HepG2 (cell line): Measurements from ENCODE around the gene BLOC1S1. TPM values are rescaled to one million over a fixed set of nuclear protein-coding genes. Genes with fewer than 3 reads are reported as not detected.

Experiments used
- ATAC-seq: fragments of 200-7000 bp; cut with Tn5 transposase; 3 replicates; pipeline ENCODE4 v1.9.1; 2020; ENCODE audit warnings: mild to moderate bottlenecking, moderate library complexity
- BruUV-seq: library from RNA; stranded (reverse); fragments of 400-500 nt; replicated peaks from 2 replicates; lab custom pipeline; 2021; lab: Mats Ljungman, UMichigan
- CTCF ChIA-PET: fragments of 300-600 bp; formaldehyde crosslinking; extraction: SDS; loops from one replicate; lab custom pipeline; 2021; ENCODE audit warnings: low total read pairs, inconsistent platforms, low intra/inter-chr PET ratio; lab: Yijun Ruan, JAX
- POLR2A ChIA-PET: fragments of 350-600 bp; sonication (Branson Sonifier 250); formaldehyde crosslinking; loops from one replicate; lab custom pipeline; 2020; ENCODE audit warnings: antibody characterized with exemption, inconsistent platforms; lab: Yijun Ruan, JAX
- DNase-seq: peaks from one replicate; pipeline ENCODE4 v3.0.0-alpha.2; 2015; ENCODE audit warnings: low spot score
- FAIRE-seq: peaks from 3 replicates; lab custom pipeline; 2011; peaks lifted over from hg19 to GRCh38; lab: Jason Lieb, UNC
- H2AFZ ChIP-seq: one replicate; pipeline ENCODE4 v1.6.1; 2011; ENCODE audit warnings: low read length, inconsistent platforms
- H3K27ac ChIP-seq: fragments of 300-600 bp; 3 replicates; pipeline ENCODE4 v1.8.0; 2011; ENCODE audit warnings: mixed run types, mild to moderate bottlenecking, mixed read lengths, low read length, inconsistent platforms; ENCODE audit not compliant: insufficient read depth; ENCODE audit errors: extremely low read length
- H3K27me3 ChIP-seq, 2 experiments: fragments of 200-600 bp in 1 of 2; 2 replicates in 1 of 2; 3 replicates in 1 of 2; pipeline versions ENCODE4 v1.6.0 to v1.8.0; 2011; ENCODE audit warnings: low read length in 2 of 2, mild to moderate bottlenecking in 2 of 2, moderate library complexity in 2 of 2, inconsistent platforms in 1 of 2; ENCODE audit not compliant: insufficient read depth in 2 of 2, control insufficient read depth in 1 of 2
- H3K36me3 ChIP-seq, 2 experiments: fragments of 200-600 bp in 1 of 2; replicated peaks in 1 of 2; 2 replicates in 1 of 2; 3 replicates in 1 of 2; pipeline versions ENCODE4 v1.5.1 to v1.8.0; 2011; ENCODE audit warnings: low read length in 2 of 2, inconsistent platforms in 1 of 2; ENCODE audit not compliant: insufficient read depth in 2 of 2, control insufficient read depth in 1 of 2
- H3K4me1 ChIP-seq: 2 replicates; pipeline ENCODE4 v1.5.1; 2012; ENCODE audit warnings: low read length, inconsistent platforms; ENCODE audit not compliant: insufficient read depth
- H3K4me2 ChIP-seq: 2 replicates; pipeline ENCODE4 v1.6.0; 2011; ENCODE audit warnings: low read depth, low read length, inconsistent platforms
- H3K4me3 ChIP-seq, 3 experiments: fragments of 200-600 bp in 1 of 3; sonication (generic), shearing (Covaris generic) in 1 of 3; replicated peaks in 1 of 3; 2 replicates each; pipeline ENCODE4 v1.5.1; 2011 to 2016; ENCODE audit warnings: low read length in 3 of 3, inconsistent platforms in 2 of 3, low read depth in 2 of 3, mild to moderate bottlenecking in 2 of 3, control low read depth in 1 of 3, mixed read lengths in 1 of 3; ENCODE audit not compliant: insufficient read depth in 1 of 3
- H3K79me2 ChIP-seq: one replicate; pipeline ENCODE4 v1.6.1; 2011; ENCODE audit warnings: low read length, inconsistent platforms; ENCODE audit not compliant: insufficient read depth
- H3K9ac ChIP-seq: 2 replicates; pipeline ENCODE4 v1.6.0; 2011; ENCODE audit warnings: mild to moderate bottlenecking, low read depth, low read length, inconsistent platforms; ENCODE audit not compliant: insufficient read depth
- H3K9me3 ChIP-seq: 2 replicates; pipeline ENCODE4 v1.5.1; 2012; ENCODE audit warnings: mild to moderate bottlenecking, low read length
- H4K20me1 ChIP-seq: 2 replicates; pipeline ENCODE4 v1.6.0; 2011; ENCODE audit warnings: inconsistent platforms, mild to moderate bottlenecking, low read length, moderate library complexity; ENCODE audit not compliant: insufficient read depth
- CSRNP2 ChIP-seq: sonication (generic); formaldehyde crosslinking; conservative IDR thresholded peaks from 2 replicates; pipeline ENCODE4 v1.8.0; 2022; ENCODE audit warnings: low read depth, missing genetic modification reagents
- ELF1 ChIP-seq: sonication (generic); formaldehyde crosslinking; IDR thresholded peaks from 2 replicates; pipeline ENCODE4 v1.4.0; 2020; ENCODE audit warnings: missing genetic modification reagents
- FOXC1 ChIP-seq: sonication (generic); formaldehyde crosslinking; IDR thresholded peaks from 2 replicates; pipeline ENCODE4 v1.8.0; 2022; ENCODE audit warnings: mild to moderate bottlenecking, missing genetic modification reagents, borderline replicate concordance
- GABPB1 ChIP-seq: IDR thresholded peaks from 2 replicates; pipeline ENCODE4 v1.6.1; 2016; ENCODE audit warnings: mild to moderate bottlenecking, missing genetic modification reagents, moderate library complexity, missing compliant biosample characterization
- HMGXB4 ChIP-seq, 2 experiments: sonication (generic) in 1 of 2; formaldehyde crosslinking in 1 of 2; IDR thresholded peaks; 2 replicates each; pipeline versions ENCODE4 v1.4.0 to v1.6.1; 2018 to 2020; ENCODE audit warnings: missing genetic modification reagents in 2 of 2, borderline replicate concordance in 1 of 2, low read depth in 1 of 2, mild to moderate bottlenecking in 1 of 2, missing biosample characterization in 1 of 2
- KDM1A ChIP-seq: IDR thresholded peaks from 2 replicates; pipeline ENCODE4 v1.6.1; 2016; ENCODE audit warnings: missing compliant biosample characterization
- KLF12 ChIP-seq: sonication (generic); formaldehyde crosslinking; IDR thresholded peaks from 2 replicates; pipeline ENCODE4 v1.4.0; 2020; ENCODE audit warnings: missing genetic modification reagents, borderline replicate concordance
- MLLT10 ChIP-seq: sonication (generic); formaldehyde crosslinking; IDR thresholded peaks from 2 replicates; pipeline ENCODE4 v1.4.0; 2020; ENCODE audit warnings: missing genetic modification reagents
- MTA1 ChIP-seq: sonication (generic); formaldehyde crosslinking; IDR thresholded peaks from 2 replicates; pipeline ENCODE4 v1.4.0; 2020; ENCODE audit warnings: missing genetic modification reagents, mild to moderate bottlenecking, borderline replicate concordance
- PCBP1 ChIP-seq: fragments of 200-400 bp; formaldehyde crosslinking; IDR thresholded peaks from 2 replicates; pipeline ENCODE4 v1.6.1; 2017; ENCODE audit warnings: mild to moderate bottlenecking, low read depth, low read length, borderline replicate concordance
- PCBP2 ChIP-seq: fragments of 200-400 bp; formaldehyde crosslinking; optimal IDR thresholded peaks from 2 replicates; pipeline ENCODE3; 2018; ENCODE audit warnings: low read length, low read depth; ENCODE audit not compliant: poor library complexity, severe bottlenecking
- POLR2AphosphoS2 ChIP-seq: IDR thresholded peaks from 2 replicates; pipeline ENCODE4 v1.6.1; 2011; ENCODE audit warnings: low read depth, low read length, improper control_type of control experiment
- SP4 ChIP-seq: sonication (generic); formaldehyde crosslinking; IDR thresholded peaks from 2 replicates; pipeline ENCODE4 v1.8.1; 2023; ENCODE audit warnings: mild to moderate bottlenecking, missing genetic modification reagents
- TCF7 ChIP-seq: sonication (generic); IDR thresholded peaks from 2 replicates; pipeline ENCODE4 v1.6.1; 2016; ENCODE audit warnings: antibody characterized with exemption, low read depth
- TEF ChIP-seq: sonication (generic); formaldehyde crosslinking; IDR thresholded peaks from 2 replicates; pipeline ENCODE4 v1.5.0; 2020; ENCODE audit warnings: missing genetic modification reagents
- TRIM22 ChIP-seq: fragments of 450-650 bp; IDR thresholded peaks from 2 replicates; pipeline ENCODE4 v1.6.1; 2017
- ZNF138 ChIP-seq: sonication (generic); formaldehyde crosslinking; IDR thresholded peaks from 2 replicates; pipeline ENCODE4 v1.5.0; 2020; ENCODE audit warnings: mild to moderate bottlenecking, low read depth, missing genetic modification reagents
- ZNF496 ChIP-seq: sonication (generic); formaldehyde crosslinking; IDR thresholded peaks from 2 replicates; pipeline ENCODE4 v1.8.1; 2023; ENCODE audit warnings: mild to moderate bottlenecking, moderate library complexity, missing genetic modification reagents; ENCODE audit not compliant: insufficient replicate concordance
- ZNF850 ChIP-seq: sonication (generic); formaldehyde crosslinking; conservative IDR thresholded peaks from 2 replicates; pipeline ENCODE4 v1.9.0; 2021; ENCODE audit warnings: mild to moderate bottlenecking, missing genetic modification reagents
- WGBS: methylation state at CpG from one replicate; pipeline ENCODE4 v1.1.6; 2017; ENCODE audit warnings: low lambda C conversion rate; 5-methylcytosine and 5-hydroxymethylcytosine counted together
- in situ Hi-C: cut with HindIII; loops from 2 replicates; pipeline ENCODE4 v1.10.0; 2017; ENCODE audit warnings: low pct_unique_long_range_greater_than_20kb; ENCODE audit not compliant: extremely low pct_ligation_motif_present
- intact Hi-C: fragments of 100-400 bp; cut with micrococcal nuclease; formaldehyde crosslinking; loops from one replicate; pipeline ENCODE4 v1.10.0; 2022; ENCODE audit not compliant: unreplicated experiment
- polyA plus RNA-seq, 8 experiments: library from polyadenylated mRNA; depleted of rRNA in 3 of 8; stranded (reverse) in 7 of 8; unstranded in 1 of 8; fragments of >200 nt; fragmentation: Illumina TruSeq in 4 of 8; extraction: Trizol in 4 of 8; gene quantifications; 2 replicates each; pipeline versions ENCODE4 v1.2.1 to v1.2.3, GENCODE V29; 2011 to 2016; ENCODE audit warnings: low read depth in 4 of 8, missing spikeins in 1 of 8, mixed read lengths in 1 of 8; ENCODE audit not compliant: insufficient read depth in 1 of 8
- total RNA-seq, 5 experiments: library from RNA; depleted of rRNA; stranded (reverse); fragments of >200 nt; fragmentation: Illumina TruSeq; extraction: Trizol; gene quantifications; 2 replicates each; pipeline ENCODE4 v1.2.3, GENCODE V29; 2016; ENCODE audit warnings: low read depth in 1 of 5

Gene BLOC1S1
- total and polyA plus RNA-seq, 2 of the 13 experiments (the other 11 are each of a cell fraction or from before 2014, with no cell fraction given): 55.1 to 95.3 TPM

- peaks cover 65% of the 10 kb centered on the region for H3K4me1 ChIP-seq
- H2AFZ ChIP-seq: no peak overlapping the region
- no peaks in the 10 kb centered on the region for H4K20me1 ChIP-seq
- intact Hi-C loops: no loop called here
- H3K27ac ChIP-seq: no peak overlapping the region
- H3K4me3 ChIP-seq: no peak overlapping the region
- in situ Hi-C loops: no loop called here
- H3K4me2 ChIP-seq: no peak overlapping the region
- H3K79me2 ChIP-seq: no peaks in the 10 kb centered on the region
- ChIA-PET POLR2A (no interaction called here), CTCF (no interaction called here)
- ATAC-seq (no peak), DNase-seq (no peak), FAIRE-seq (no peak)
- no TSS peak for BruUV-seq
- H3K9me3 ChIP-seq: no peaks in the 10 kb centered on the region
- peaks cover 4 to 6% of the 10 kb centered on the region in 2 experiments; a peak in 3 of 5 replicates for H3K27me3 ChIP-seq
- no peak overlapping the region for H3K9ac ChIP-seq
- WGBS: 57% methylated on average over 4 of the region's 7 CpGs
- TF ChIP-seq KDM1A (CRISPR knock-in tag) (no peak), TRIM22 (no peak), HMGXB4 (CRISPR knock-in tag; IDR thresholded peaks at IDR 0.05; ENCODE audit: borderline replicate concordance in 1 of 2, low read depth in 1 of 2) (no peak), ZNF850 (CRISPR knock-in tag) (no peak), ZNF496 (CRISPR knock-in tag) (no peak), FOXC1 (CRISPR knock-in tag) (no peak), TCF7 (no peak), GABPB1 (CRISPR knock-in tag) (no peak), SP4 (CRISPR knock-in tag) (no peak), CSRNP2 (CRISPR knock-in tag) (no peak), ELF1 (CRISPR knock-in tag) (no peak), PCBP1 (no peak), POLR2AphosphoS2 (no peak), MLLT10 (CRISPR knock-in tag) (no peak), KLF12 (CRISPR knock-in tag) (no peak), ZNF138 (no peak), PCBP2 (no peak), MTA1 (CRISPR knock-in tag) (no peak), TEF (no peak)
- no peaks in the 10 kb centered on the region for H3K36me3 ChIP-seq
Observed at GRCh38 chr12:55697686-55698085, 18.2 kb upstream of the BLOC1S1 start.
